ENCODE data around the gene RASL11B.

DNA sequence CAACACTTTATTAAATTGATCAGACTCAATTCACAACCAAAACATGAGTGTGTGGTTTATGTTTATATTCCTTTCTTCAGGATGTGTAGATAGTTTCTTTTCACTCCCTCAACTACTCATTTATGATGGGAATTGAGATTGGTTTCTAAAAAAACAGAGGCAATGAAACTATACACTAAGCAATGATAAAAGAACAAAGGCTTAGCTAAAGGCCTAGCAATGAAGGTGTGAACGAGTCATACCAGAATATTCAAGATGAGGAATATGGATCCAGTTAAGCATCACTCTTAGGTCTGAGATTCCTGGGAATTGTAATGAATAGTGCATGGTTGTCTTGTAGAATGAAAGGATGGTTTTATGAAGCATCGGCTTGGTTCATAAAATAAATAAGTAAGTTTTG lies 17.5 kb upstream of the RASL11B start:
- TF ChIP-seq POLR2A (IDR thresholded peaks at IDR 0.05; ENCODE audit: low read length) = no peak
- no peak for TF ChIP-seq GATA1 (IDR thresholded peaks at IDR 0.05; ENCODE audit: low read depth, low read length)
